Stomach (tissue), 9 donors: Measurements from ENCODE around the gene NLRC3. TPM values are rescaled to one million over a fixed set of nuclear protein-coding genes. Genes with fewer than 3 reads are reported as not detected.

Source experiments
- DNase-seq, 2 donors: peaks; one replicate each; pipeline versions ENCODE4 v3.0.0 to v3.0.0-alpha.2; 2013 to 2019
- H3K27ac ChIP-seq, 5 donors: fragments of 200-600 bp in 4 of 5; sonication (generic) in 4 of 5; one replicate each; pipeline ENCODE4 v1.5.1; 2013 to 2019; ENCODE audit warnings: mild to moderate bottlenecking in 1 of 5, moderate library complexity in 1 of 5
- H3K27me3 ChIP-seq, 3 donors: fragments of 200-600 bp; sonication (generic); one replicate each; pipeline ENCODE4 v1.5.1; 2017 to 2019; ENCODE audit warnings: mixed run types in 1 of 3
- H3K36me3 ChIP-seq, 4 donors: fragments of 200-600 bp; sonication (generic); 1 replicate in 3 of 4; 2 replicates in 1 of 4; pipeline ENCODE4 v1.5.1; 2016 to 2019
- H3K4me1 ChIP-seq, 4 donors: fragments of 200-600 bp; sonication (generic); one replicate each; pipeline ENCODE4 v1.5.1; 2016 to 2019
- H3K4me3 ChIP-seq, 4 donors: fragments of 200-600 bp; sonication (generic) in 3 of 4; one replicate each; pipeline ENCODE4 v1.5.1; 2016 to 2019; ENCODE audit warnings: mild to moderate bottlenecking in 1 of 4
- H3K9me3 ChIP-seq, 4 donors: fragments of 200-600 bp; sonication (generic); one replicate each; pipeline ENCODE4 v1.5.1; 2016 to 2019
- EP300 ChIP-seq: sonication (generic); formaldehyde crosslinking; IDR thresholded peaks from one replicate; pipeline ENCODE4 v1.6.1; 2017; ENCODE audit warnings: antibody characterized with exemption
- POLR2A ChIP-seq, 4 donors: fragments of 450-650 bp; IDR thresholded peaks; one replicate each; pipeline ENCODE4 v1.6.1; 2016; ENCODE audit warnings: antibody characterized with exemption in 4 of 4, control low read depth in 2 of 4, mild to moderate bottlenecking in 1 of 4, moderate library complexity in 1 of 4
- POLR2AphosphoS5 ChIP-seq, 3 donors: sonication (generic); formaldehyde crosslinking; IDR thresholded peaks; one replicate each; pipeline ENCODE4 v1.6.1; 2016; ENCODE audit warnings: antibody characterized with exemption in 3 of 3
- WGBS, 5 donors: extraction: QIAGEN DNeasy Blood & Tissue Kit in 3 of 5; methylation state at CpG; one replicate each; pipeline versions ENCODE4 v1.1.5 to v1.1.7; 2013 to 2018; 5-methylcytosine and 5-hydroxymethylcytosine counted together
- intact Hi-C: fragments of 100-400 bp; cut with DNase I; formaldehyde crosslinking; loops from one replicate; pipeline ENCODE4 v1.15.1; 2023; ENCODE audit warnings: low total_unique reads
- polyA plus RNA-seq, 3 donors: library from polyadenylated mRNA; stranded (reverse); fragments of 200-250 nt; gene quantifications; one replicate each; pipeline ENCODE4 v1.2.3, GENCODE V29; 2013
- total RNA-seq, 5 donors: library from RNA; depleted of rRNA; stranded (reverse); fragments of >200 nt; gene quantifications; one replicate each; pipeline versions ENCODE4 v1.1.0 to v1.2.3, GENCODE V29; 2014 to 2016
- TF ChIP-seq, protein P1 (sequence below), 7 experiments: fragments of 450-650 bp in 4 of 7; fragments of 200-600 bp in 3 of 7; sonication (generic) in 3 of 7; IDR thresholded peaks; one replicate each; pipeline ENCODE4 v1.5.1; 2016 to 2019; ENCODE audit warnings: antibody characterized with exemption in 7 of 7, control low read depth in 2 of 7, mild to moderate bottlenecking in 1 of 7
- donor health status: healthy with polysubstance abuse.
- donor health status: Bipolar disorder and iron deficiency.
- donor health status: healthy.

NLRC3 gene
- total and polyA plus RNA-seq, 8 donors: 0.45 to 17.0 (median 1.7) TPM; not detected in 1

GRCh38 chr16:3598236-3598635 lies 21.0 kb upstream of the NLRC3 start:
- H3K27ac ChIP-seq: no peak overlapping the region
- peaks cover 12 to 90% (median 53%) of the 10 kb centered on the region in 4 donors for H3K36me3 ChIP-seq
- no peaks in the 10 kb centered on the region for H3K4me1 ChIP-seq
- H3K4me3 ChIP-seq: no peak overlapping the region
- intact Hi-C loops: no loop called here
- H3K27me3 ChIP-seq: no peaks in the 10 kb centered on the region
- H3K9me3 ChIP-seq: peaks cover 0 to 5% (median 2%) of the 10 kb centered on the region in 4 donors
- no peak for DNase-seq
- no peak for TF ChIP-seq POLR2A (IDR thresholded peaks at IDR 0.05)
- TF ChIP-seq, protein P1, sequence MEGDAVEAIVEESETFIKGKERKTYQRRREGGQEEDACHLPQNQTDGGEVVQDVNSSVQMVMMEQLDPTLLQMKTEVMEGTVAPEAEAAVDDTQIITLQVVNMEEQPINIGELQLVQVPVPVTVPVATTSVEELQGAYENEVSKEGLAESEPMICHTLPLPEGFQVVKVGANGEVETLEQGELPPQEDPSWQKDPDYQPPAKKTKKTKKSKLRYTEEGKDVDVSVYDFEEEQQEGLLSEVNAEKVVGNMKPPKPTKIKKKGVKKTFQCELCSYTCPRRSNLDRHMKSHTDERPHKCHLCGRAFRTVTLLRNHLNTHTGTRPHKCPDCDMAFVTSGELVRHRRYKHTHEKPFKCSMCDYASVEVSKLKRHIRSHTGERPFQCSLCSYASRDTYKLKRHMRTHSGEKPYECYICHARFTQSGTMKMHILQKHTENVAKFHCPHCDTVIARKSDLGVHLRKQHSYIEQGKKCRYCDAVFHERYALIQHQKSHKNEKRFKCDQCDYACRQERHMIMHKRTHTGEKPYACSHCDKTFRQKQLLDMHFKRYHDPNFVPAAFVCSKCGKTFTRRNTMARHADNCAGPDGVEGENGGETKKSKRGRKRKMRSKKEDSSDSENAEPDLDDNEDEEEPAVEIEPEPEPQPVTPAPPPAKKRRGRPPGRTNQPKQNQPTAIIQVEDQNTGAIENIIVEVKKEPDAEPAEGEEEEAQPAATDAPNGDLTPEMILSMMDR (IDR thresholded peaks at IDR 0.05): no peak
- TF ChIP-seq POLR2AphosphoS5 (IDR thresholded peaks at IDR 0.05): no peak
- TF ChIP-seq EP300: no peak
- WGBS, 5 donors: 93 to 96% (median 96%) methylated on average over 10 to 12 of the region's 12 CpGs

DNA sequence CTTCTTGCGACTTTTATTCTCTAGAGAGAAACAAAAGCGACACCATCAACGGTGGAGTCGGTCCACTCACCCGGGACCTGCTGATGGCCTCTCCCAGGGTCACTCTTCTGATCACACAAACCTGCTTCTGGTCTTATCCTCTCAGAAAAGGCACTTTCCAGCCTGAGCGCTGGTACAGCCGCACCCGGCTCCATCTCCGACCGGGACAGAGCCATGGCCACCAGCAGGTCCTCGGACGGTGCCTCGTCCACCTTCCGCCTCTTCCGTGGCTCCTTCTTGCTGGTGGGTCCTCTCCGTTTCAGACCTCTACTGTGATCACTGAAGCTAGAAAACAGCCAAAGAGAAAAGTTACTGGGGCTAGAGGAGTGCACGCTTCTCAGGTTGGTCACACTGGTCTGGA lies 20.5 kb upstream of the NLRC3 start:
- no peak for DNase-seq
- H3K36me3 ChIP-seq: peaks cover 8 to 85% (median 49%) of the 10 kb centered on the region in 4 donors
- TF ChIP-seq EP300 (no peak), POLR2AphosphoS5 (IDR thresholded peaks at IDR 0.05) (no peak)

DNA sequence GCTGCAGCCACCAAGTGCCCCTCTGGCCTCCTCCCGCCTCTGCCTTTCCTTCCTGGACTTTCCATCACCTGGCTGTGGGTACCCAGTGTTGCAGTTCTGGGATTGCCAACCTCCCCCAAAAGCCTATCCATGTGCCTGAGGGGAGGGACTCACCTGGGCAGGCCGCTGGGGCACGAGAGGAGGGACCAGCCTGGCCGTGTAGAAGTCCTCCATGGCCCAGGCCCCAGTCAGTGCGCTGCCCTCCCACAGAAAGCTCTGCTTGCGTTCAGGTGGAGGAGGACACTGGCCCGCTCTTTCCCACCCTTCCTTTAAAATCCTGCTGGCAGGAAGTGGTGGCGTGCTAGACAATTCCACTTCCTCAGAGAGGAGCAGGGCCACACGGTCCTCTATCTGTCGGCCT lies 20.0 kb upstream of the NLRC3 start:
- Histone ChIP-seq H3K27ac (no peak overlapping the region), H3K9me3 (peaks cover 0 to 5% (median 2%) of the 10 kb centered on the region in 4 donors), H3K36me3 (peaks cover 8 to 85% (median 49%) of the 10 kb centered on the region in 4 donors), H3K27me3 (no peaks in the 10 kb centered on the region), H3K4me3 (no peak overlapping the region), H3K4me1 (no peaks in the 10 kb centered on the region)
- no peak for DNase-seq
- TF ChIP-seq EP300: no peak
- TF ChIP-seq, protein P1 (IDR thresholded peaks at IDR 0.05): no peak
- no peak for TF ChIP-seq POLR2A (IDR thresholded peaks at IDR 0.05)
- TF ChIP-seq POLR2AphosphoS5 (IDR thresholded peaks at IDR 0.05): no peak
- WGBS, 5 donors: 82 to 94% (median 91%) methylated on average over 7 to 10 of the region's 10 CpGs
- intact Hi-C loops: no loop called here

More for the DNA sequence above, 20.5 kb upstream of the NLRC3 start:
- intact Hi-C loops: no loop called here
- Histone ChIP-seq H3K4me1 (no peaks in the 10 kb centered on the region), H3K4me3 (no peak overlapping the region), H3K27me3 (no peaks in the 10 kb centered on the region), H3K9me3 (peaks cover 0 to 5% (median 2%) of the 10 kb centered on the region in 4 donors), H3K27ac (no peak overlapping the region)
- WGBS, 5 donors: 93 to 98% (median 97%) methylated on average over 16 to 17 of the region's 17 CpGs

DNA sequence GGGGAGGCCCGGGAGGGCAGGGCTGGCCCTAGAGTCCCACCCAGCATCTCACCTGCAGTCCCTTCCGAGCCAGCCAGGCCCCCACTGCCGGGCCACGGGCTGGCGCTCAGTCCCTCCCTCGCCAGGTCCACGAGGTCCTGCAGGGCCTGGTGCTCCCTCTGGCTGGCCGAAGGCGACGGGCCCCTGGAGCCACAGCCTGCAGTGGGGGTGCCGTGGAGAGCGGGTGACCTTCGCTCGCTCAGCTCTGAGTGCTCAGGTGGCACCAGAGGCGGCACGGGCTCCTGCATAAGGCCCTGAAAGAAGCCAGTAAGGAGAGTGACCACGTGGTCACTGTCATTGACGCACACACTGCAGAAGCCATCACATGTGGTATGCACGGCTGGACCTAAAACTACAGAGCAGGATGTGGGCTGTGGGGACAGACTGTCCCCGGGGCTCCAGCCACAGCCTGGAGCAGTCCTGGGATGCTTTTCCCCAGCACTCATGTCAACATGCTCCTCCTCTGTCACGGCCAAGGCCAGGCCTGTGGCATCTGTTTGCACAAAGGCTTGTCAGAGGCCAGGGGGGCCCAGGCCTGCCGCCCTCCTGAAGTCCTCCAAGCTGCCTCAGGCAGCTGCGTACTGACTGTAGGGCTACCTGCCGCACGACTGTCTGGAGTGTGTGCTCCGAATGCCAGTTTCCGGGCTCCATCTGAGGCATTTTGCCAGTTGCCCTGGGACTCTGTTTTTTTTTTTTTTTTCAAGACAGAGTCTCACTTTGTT lies 19.1 kb upstream of the NLRC3 start:
- no peaks in the 10 kb centered on the region for H3K4me1 ChIP-seq
- no peak for DNase-seq
- H3K27ac ChIP-seq: no peak overlapping the region
- 93 to 96% (median 94%) methylated on average over 8 to 27 of the region's 27 CpGs for WGBS, 5 donors
- TF ChIP-seq POLR2A (IDR thresholded peaks at IDR 0.05) (no peak), POLR2AphosphoS5 (IDR thresholded peaks at IDR 0.05) (no peak), EP300 (no peak)
- TF ChIP-seq, protein P1 (IDR thresholded peaks at IDR 0.05): no peak
- H3K9me3 ChIP-seq: peaks cover 0 to 5% (median 2%) of the 10 kb centered on the region in 4 donors
- no peaks in the 10 kb centered on the region for H3K27me3 ChIP-seq
- H3K4me3 ChIP-seq: no peak overlapping the region
- H3K36me3 ChIP-seq: peaks cover 8 to 85% (median 49%) of the 10 kb centered on the region in 4 donors
- intact Hi-C loops: no loop called here
